BE2C (cell line): ENCODE results near the gene PTPDC1.

Experiments used
- DNase-seq: peaks from one replicate; pipeline ENCODE4 v3.0.0-alpha.2; 2020
- H3K27me3 ChIP-seq: fragments of 250-450 bp; sonication (Bioruptor Pico); 2 replicates; pipeline ENCODE4 v1.5.1; 2020; ENCODE audit warnings: mild to moderate bottlenecking
- H3K36me3 ChIP-seq: fragments of 250-450 bp; sonication (Bioruptor Pico); 2 replicates; pipeline ENCODE4 v1.5.1; 2020; ENCODE audit warnings: mild to moderate bottlenecking
- H3K4me1 ChIP-seq: fragments of 250-450 bp; sonication (Bioruptor Pico); 2 replicates; pipeline ENCODE4 v1.5.1; 2020
- H3K4me3 ChIP-seq: 2 replicates; pipeline ENCODE4 v1.5.1; 2011; ENCODE audit warnings: low read depth, low read length
- H3K9me3 ChIP-seq: fragments of 250-450 bp; sonication (Bioruptor Pico); 2 replicates; pipeline ENCODE4 v1.5.1; 2020
- CTCF ChIP-seq: IDR thresholded peaks from 2 replicates; pipeline ENCODE4 v1.5.1; 2012; ENCODE audit warnings: mild to moderate bottlenecking, low read depth, low read length

Gene PTPDC1

GRCh38 chr9:94057918-94058317 lies 26.3 kb upstream of the PTPDC1 start:
- no peaks in the 10 kb centered on the region for H3K27me3 ChIP-seq
- no peak for DNase-seq
- H3K9me3 ChIP-seq: no peaks in the 10 kb centered on the region; the same call in 1 of the 2 replicates
- no peak for TF ChIP-seq CTCF
- no peaks in the 10 kb centered on the region for H3K4me1 ChIP-seq
- H3K4me3 ChIP-seq: no peak overlapping the region
- no peaks in the 10 kb centered on the region for H3K36me3 ChIP-seq

- no peak for TF ChIP-seq CTCF
- DNase-seq: no peak
- no peaks in the 10 kb centered on the region; the same call in 1 of the 2 replicates for H3K9me3 ChIP-seq
These were observed 22.4 kb upstream of the PTPDC1 start for GRCh38 chr9:94061864-94062263.

GRCh38 chr9:94065535-94065961 lies 18.7 kb upstream of the PTPDC1 start:
- no peak overlapping the region for H3K4me3 ChIP-seq

More at GRCh38 chr9:94061864-94062263, 22.4 kb upstream of the PTPDC1 start:
- Histone ChIP-seq H3K27me3 (no peaks in the 10 kb centered on the region), H3K36me3 (no peaks in the 10 kb centered on the region), H3K4me1 (no peaks in the 10 kb centered on the region), H3K4me3 (no peak overlapping the region)

GRCh38 chr9:94068257-94068656 lies 16.0 kb upstream of the PTPDC1 start:
- no peak overlapping the region for H3K4me3 ChIP-seq
- no peaks in the 10 kb centered on the region for H3K36me3 ChIP-seq
- no peak for TF ChIP-seq CTCF
- H3K9me3 ChIP-seq: no peaks in the 10 kb centered on the region
- no peaks in the 10 kb centered on the region for H3K4me1 ChIP-seq
- no peak for DNase-seq
- no peaks in the 10 kb centered on the region for H3K27me3 ChIP-seq

More at GRCh38 chr9:94065535-94065961, 18.7 kb upstream of the PTPDC1 start:
- peak; percentile 72 for DNase-seq
- Histone ChIP-seq H3K9me3 (no peaks in the 10 kb centered on the region; the same call in 1 of the 2 replicates), H3K4me1 (no peaks in the 10 kb centered on the region), H3K27me3 (no peaks in the 10 kb centered on the region), H3K36me3 (no peaks in the 10 kb centered on the region)
- peak; percentile 97 for TF ChIP-seq CTCF

GRCh38 chr9:94076557-94076956 lies 7.7 kb upstream of the PTPDC1 start:
- no peaks in the 10 kb centered on the region for H3K9me3 ChIP-seq
- no peaks in the 10 kb centered on the region; the same call in 1 of the 2 replicates for H3K36me3 ChIP-seq
- TF ChIP-seq CTCF: no peak
- no peaks in the 10 kb centered on the region for H3K4me1 ChIP-seq
- no peak for DNase-seq
- no peak overlapping the region for H3K4me3 ChIP-seq
- no peaks in the 10 kb centered on the region for H3K27me3 ChIP-seq

GRCh38 chr9:94078086-94078485 lies 6.2 kb upstream of the PTPDC1 start:
- Histone ChIP-seq H3K27me3 (no peaks in the 10 kb centered on the region), H3K36me3 (no peaks in the 10 kb centered on the region; the same call in 1 of the 2 replicates), H3K4me3 (no peak overlapping the region), H3K4me1 (no peaks in the 10 kb centered on the region), H3K9me3 (no peaks in the 10 kb centered on the region)
- TF ChIP-seq CTCF: no peak
- no peak for DNase-seq
